NCI-H748 (cell line): ENCODE measurements around the gene ISCU.
"Not testable (repeated sequence)": the region's sequence is repeated elsewhere in the genome, so short reads cannot be mapped to it uniquely, and the experiment has no call there.

ENCODE experiments used
- DNase-seq: peaks from one replicate; lab custom pipeline; 2025; ENCODE audit not compliant: unreplicated experiment; lab: John Stamatoyannopoulos, UW

ISCU gene

DNA sequence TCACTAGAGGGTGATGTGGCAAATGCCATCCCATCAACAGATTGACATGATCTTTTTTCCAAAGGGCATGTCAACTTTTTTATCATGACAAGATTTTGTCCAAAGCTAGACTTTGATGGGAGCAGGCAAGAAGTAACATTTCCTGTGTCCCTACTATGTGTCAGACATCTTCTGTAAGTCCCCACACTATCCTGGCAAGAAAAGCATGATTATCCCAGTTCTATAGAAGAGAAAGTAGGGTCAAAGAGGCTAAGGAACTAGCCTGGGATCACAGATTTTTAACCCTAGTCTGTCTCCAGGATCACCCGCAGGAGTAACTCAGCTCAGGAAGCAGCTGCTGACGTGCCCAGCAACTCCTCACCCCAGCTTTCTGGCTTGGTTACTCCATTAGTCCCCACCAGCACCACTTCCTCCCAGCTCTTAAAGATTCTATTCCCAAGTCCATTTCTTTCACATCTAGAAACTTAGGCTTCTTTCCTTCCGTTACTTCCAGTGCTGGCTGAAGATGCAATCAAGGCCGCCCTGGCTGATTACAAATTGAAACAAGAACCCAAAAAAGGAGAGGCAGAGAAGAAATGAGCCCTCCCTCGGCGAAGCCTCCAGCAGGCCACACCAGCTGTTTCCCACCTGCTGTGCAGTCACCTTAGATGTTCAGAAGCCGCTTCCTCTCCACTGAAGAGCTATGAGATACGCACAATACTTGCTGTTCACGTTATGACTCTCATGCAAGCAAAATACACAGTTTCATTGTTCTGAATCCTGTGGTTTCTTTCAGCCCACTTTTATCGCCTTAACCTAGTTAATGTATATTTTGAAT is 6.2 kb downstream of the ISCU start:
- no peak for DNase-seq

DNA sequence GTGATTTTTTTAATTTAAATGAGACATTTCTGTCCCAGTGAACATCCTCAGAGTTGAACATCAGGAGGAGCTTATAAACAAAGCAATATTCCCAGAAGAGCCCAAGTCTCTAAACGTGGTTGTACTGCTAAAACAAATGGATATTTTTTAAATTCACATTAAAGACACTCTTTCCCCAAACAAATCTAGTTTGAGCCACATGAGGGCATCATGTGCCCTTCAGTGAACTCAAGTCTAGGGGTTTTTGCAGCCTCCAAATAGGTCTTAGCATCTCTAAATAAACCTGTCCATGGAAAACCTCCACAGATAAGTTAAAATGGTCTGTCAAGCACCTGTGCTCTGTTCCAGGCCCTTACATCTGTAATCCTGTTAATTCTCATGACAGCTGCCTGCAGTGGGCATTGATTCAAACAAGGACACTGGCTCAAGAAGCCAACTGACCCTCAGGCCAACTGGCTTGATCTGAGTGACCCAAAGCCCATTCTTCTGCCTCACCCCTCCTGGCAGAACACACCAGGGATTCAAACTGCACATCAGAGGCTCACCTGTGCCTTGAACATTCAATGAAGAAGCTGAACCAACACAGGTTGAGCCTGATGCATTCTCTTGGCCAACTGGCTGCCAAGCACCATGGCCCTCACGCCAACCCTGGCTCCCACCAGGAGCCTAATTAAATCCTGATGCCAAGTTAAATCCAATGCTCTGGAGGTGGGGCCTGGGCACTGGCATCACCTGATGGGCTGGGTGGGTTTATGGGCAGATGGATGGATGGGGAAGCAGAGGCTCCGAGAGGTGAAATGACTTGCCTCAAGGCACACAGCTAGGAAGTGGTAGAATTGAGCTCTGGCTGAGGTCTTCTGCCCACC is 8.6 kb downstream of the ISCU start:
- no peak for DNase-seq

GRCh38 chr12:108571609-108572165 is 9.3 kb downstream of the ISCU start:
- DNase-seq: no peak

- no peak for DNase-seq
Observed at GRCh38 chr12:108572166-108572790, 9.9 kb downstream of the ISCU start.

DNA sequence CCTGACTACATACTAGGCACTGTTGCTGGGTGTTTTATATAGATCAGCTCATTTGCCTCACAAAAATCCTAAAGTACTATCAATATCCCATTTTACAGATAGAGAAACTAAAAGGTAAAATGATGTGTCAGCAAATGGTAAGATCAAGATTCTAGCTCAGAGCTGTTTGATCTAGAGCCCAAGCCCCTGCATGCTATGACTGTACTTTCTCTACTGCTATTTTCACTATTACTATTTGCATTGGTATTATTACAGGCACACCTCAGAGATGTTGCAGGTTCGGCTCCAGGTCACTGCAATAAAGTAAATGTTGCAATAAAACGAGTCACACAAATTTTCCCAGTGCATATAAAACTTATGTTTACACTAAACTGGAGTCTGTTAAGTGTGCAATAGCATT is 10.9 kb downstream of the ISCU start:
- no peak for DNase-seq

DNA sequence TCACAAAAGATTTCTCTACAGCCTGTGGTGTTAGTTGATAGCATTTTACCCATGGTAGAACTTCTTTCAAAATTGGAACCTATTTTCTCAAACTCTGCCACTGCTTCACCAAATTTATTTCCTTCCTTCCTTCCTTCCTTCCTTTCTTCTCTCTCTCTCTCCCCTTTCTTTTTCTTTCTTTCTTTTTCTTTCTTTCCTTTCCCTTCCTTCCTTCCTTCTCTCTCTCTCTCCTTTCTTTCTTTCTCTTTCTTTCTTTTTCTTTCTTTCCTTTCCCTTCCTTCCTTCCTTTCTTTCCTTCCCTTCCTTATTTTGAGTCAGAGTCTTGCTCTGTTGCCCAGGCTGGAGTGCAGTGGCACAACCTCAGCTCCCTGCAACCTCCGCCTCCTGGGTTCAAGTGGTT is 11.9 kb downstream of the ISCU start:
- DNase-seq: not testable (repeated sequence)

GRCh38 chr12:108575199-108575912 is 13.0 kb downstream of the ISCU start:
- DNase-seq: no peak

GRCh38 chr12:108576660-108577234 is 14.4 kb downstream of the ISCU start:
- no peak for DNase-seq

DNA sequence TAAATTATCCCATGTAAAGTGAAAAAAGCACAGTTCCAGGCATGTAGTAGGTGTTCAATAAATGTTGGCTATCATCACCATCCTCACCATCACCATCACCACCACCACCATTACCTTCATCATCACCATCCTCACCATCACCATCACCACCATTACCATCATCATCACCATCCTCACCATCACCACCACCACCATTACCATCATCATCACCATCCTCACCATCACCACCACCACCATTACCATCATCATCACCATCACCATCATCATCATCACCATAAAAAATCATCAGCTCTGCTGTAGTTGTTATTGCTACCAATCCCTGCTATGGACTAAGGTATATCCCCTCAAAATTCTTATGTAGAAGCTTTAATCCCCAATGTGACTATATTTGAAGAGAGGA is 15.1 kb downstream of the ISCU start:
- no peak for DNase-seq

- DNase-seq: no peak
Observed at GRCh38 chr12:108578264-108578663, 15.9 kb downstream of the ISCU start.

DNA sequence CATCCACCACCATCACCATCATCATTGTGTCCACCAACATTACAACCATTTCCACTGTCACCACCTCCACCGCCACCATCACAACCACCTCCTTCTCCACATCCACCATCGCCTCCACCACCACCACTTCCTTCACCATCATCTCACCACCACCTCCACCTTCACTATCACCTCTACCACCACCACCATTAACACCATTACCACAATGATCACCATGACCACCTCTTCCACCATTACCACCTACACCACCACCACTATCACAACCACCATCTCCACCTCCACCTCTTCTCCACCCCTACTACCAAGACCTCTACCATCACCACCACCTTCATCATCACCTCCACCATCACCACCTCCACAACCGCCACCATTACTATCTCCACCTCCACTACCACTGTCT is 16.4 kb downstream of the ISCU start:
- no peak for DNase-seq

DNA sequence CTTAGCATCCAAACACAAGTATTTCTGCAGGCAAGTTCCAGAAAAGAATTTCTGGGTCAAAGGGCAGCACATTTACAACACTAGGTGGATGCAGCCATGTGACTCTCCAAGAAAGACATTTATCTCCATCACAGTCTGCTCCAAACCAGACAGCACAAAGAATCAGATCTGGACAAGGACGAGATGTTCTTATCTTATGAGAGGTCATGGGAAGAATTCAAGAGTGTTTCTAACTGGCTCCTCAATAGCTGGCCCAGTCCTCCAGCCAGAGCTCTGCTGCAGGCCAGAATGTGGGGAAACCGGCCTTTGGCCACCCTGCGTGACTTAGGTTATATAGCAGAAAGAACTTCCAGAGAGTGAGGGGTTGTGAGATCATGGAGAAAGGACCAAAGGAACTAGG is 18.1 kb downstream of the ISCU start:
- no peak for DNase-seq

GRCh38 chr12:108581311-108582227 is 19.2 kb downstream of the ISCU start:
- no peak for DNase-seq

DNA sequence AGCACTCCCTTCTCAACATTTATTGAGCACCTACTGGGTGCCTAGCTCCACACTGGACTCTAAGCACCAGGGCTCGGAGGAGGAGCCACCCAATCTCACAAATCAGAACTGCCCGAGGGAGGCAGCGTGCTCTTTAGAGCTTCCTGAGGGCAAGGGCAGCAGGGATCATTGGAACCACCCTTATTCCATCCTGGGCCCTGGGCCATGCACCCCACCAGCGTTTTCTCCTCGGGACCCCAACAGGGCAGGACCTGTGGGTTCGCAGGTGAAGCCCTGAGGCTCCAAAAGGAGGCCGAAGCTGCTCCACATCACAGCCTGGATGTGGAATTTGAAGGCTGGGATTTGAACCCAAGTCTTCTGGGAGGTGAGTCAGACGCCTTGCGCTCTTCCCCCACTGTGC is 20.1 kb downstream of the ISCU start:
- no peak for DNase-seq

DNA sequence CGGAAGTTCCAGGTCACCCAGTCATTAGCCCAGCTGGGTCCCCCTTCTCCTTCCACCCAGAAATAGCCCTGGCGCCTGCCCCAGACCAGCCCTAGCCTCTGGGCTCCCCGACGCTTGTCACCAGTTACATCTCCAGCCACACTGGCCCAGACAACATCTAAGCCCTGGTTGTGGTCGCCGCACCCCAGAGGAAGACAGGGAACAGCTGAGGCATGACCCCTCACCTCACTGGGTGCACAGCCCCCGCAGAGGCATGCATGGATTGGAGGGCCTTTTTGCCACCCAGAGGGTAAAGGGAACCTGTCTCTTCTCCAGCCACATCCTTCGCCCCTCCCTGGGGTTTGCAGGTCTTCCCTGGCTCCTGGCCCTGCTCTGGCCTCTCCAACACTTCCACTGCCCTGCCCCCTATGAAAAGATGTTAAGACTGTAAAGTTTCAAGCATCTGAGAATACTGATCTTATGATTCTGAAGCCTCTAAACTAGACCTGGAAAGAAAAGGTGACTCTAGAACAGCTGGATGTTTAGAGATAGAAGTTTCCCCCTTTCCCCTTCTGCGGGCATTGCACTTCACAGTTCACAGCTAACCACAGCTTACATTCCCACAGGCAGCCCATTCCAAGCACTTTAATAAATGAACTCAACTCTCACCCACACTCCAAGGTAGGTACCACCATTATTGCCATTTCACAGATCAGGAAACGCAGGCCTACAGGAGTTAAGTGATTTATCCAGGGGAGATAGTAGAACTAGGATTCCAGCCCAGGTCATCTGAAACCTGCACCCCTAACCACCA is 20.8 kb downstream of the ISCU start:
- DNase-seq: no peak

DNA sequence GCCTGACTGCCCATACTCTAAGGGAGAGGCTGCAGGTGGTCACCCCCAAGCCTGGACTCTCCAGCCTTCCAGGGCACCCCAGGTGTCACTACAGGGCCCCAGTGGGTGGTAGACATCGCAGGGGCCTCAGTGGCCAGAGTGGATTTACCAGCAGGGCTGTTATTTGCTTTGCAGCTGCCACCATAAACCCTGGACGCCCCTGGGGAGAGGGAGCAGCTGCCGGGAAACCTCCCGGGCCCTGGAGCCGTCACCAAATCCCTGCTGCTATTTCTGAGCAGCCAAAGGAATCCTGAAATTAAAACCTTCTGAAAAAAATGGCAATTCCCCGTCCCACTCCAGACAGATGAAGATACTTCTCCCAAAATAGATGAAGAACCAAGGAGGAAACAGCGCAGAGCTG is 21.6 kb downstream of the ISCU start:
- DNase-seq: no peak

DNA sequence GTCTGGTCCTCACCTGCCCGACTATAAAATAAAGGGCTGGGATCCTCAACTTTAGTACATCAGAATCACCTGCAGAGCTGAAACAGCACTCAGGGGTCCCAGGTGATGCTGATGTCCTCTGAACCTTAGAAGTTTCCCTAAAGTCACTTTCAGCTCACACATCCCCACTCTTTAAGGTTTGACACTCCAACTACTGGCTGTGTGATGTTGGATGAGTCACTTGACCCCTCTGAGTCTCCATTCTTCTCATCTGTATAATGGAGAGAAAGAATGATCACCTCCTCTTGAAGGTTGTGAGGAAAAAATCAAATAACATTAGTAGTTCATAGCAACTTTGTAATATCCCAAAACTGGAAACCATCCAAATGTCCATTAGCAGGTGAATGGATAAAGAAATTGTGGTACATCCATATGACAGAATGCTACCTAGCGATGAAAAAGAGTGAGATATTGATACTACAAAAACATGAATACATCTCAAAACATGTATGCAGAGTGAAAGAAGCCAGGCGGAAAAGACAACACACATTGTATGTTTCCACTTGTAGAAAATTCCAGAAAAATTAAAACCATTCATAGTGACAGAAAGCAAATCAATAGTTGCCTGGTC is 22.2 kb downstream of the ISCU start:
- no peak for DNase-seq

DNA sequence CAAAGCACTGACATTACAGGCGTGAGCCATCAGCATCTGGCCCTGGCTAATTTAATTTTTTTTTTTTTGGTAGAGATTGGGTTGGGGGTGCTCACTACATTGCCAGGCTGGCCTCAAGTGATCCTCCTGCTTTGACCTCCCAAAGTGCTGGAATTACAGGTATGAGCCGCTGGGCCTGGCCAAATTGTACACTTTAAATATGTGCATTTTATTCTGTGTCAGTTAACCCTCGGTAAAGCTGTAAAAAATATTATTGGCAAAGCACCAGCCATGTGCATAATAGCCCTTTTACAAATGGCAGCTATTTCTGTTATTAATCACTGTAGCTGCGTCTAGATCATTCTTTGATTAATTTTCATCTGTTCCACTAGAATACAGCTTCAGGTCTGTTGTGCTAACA is 23.5 kb downstream of the ISCU start:
- DNase-seq: no peak
